Prostate gland (tissue), 2 donors: ENCODE results near the gene SMCR8. TPM values are rescaled to one million over a fixed set of nuclear protein-coding genes. Genes with fewer than 3 reads are reported as not detected.

Source experiments
- DNase-seq: peaks from one replicate; pipeline ENCODE4 v3.0.0-alpha.2; 2019; ENCODE audit warnings: low spot score
- H3K27ac ChIP-seq, 2 donors: fragments of 200-600 bp; sonication (generic); 2 replicates each; pipeline ENCODE4 v1.5.1; 2017 to 2019
- H3K27me3 ChIP-seq: fragments of 200-600 bp; sonication (generic); replicated peaks from 2 replicates; pipeline ENCODE4 v1.5.1; 2019; ENCODE audit not compliant: insufficient read depth
- H3K36me3 ChIP-seq, 2 donors: fragments of 200-600 bp; sonication (generic); 1 replicate in 1 of 2; 2 replicates in 1 of 2; pipeline versions ENCODE4 v1.5.1 to v1.8.1; 2017 to 2019
- H3K4me1 ChIP-seq: fragments of 200-600 bp; sonication (generic); replicated peaks from 2 replicates; pipeline ENCODE4 v1.5.1; 2019
- H3K4me3 ChIP-seq, 2 donors: fragments of 200-600 bp; sonication (generic); 2 replicates each; pipeline ENCODE4 v1.5.1; 2017 to 2019
- H3K9me3 ChIP-seq: fragments of 200-600 bp; sonication (generic); 2 replicates; pipeline ENCODE4 v1.5.1; 2017
- CTCF ChIP-seq, 4 experiments: fragments of 200-600 bp in 2 of 4; fragments of 450-650 bp in 2 of 4; sonication (generic) in 2 of 4; IDR thresholded peaks; 1 replicate in 3 of 4; 2 replicates in 1 of 4; pipeline ENCODE4 v1.5.1; 2016 to 2019; ENCODE audit warnings: antibody characterized with exemption in 4 of 4, mild to moderate bottlenecking in 2 of 4, moderate library complexity in 2 of 4
- POLR2A ChIP-seq: fragments of 450-650 bp; IDR thresholded peaks from one replicate; pipeline ENCODE4 v1.6.1; 2016; ENCODE audit warnings: antibody characterized with exemption, mild to moderate bottlenecking
- POLR2AphosphoS5 ChIP-seq: sonication (generic); formaldehyde crosslinking; IDR thresholded peaks from one replicate; pipeline ENCODE4 v1.6.1; 2017; ENCODE audit warnings: antibody characterized with exemption
- WGBS: methylation state at CpG from one replicate; pipeline ENCODE4 v1.1.5; 2018; 5-methylcytosine and 5-hydroxymethylcytosine counted together
- intact Hi-C: fragments of 100-400 bp; cut with DNase I; formaldehyde crosslinking; loops from one replicate; pipeline ENCODE4 v1.14.2; 2022
- microRNA-seq: library from miRNA; unstranded; fragments of <30 nt; microRNA quantifications from one replicate; pipeline ENCODE4, GENCODE V29; 2016
- total RNA-seq, 2 donors: library from RNA; depleted of rRNA; stranded (reverse); fragments of >200 nt; gene quantifications; one replicate each; pipeline ENCODE4 v1.1.0, GENCODE V29; 2016

SMCR8 gene
- total RNA-seq, 2 donors from 2014 or later: 19.0 to 25.3 TPM

- 90% methylated on average over 7 of the region's 7 CpGs for WGBS
- Histone ChIP-seq H3K4me3 (no peak overlapping the region), H3K27ac (no peak overlapping the region), H3K27me3 (no peaks in the 10 kb centered on the region), H3K4me1 (no peaks in the 10 kb centered on the region), H3K36me3 (no peaks in the 10 kb centered on the region), H3K9me3 (no peaks in the 10 kb centered on the region)
- intact Hi-C loops: no loop called here
- no peak for TF ChIP-seq POLR2AphosphoS5
- no peak for TF ChIP-seq POLR2A
- no peak for TF ChIP-seq CTCF (IDR thresholded peaks at IDR 0.05)
- no peak for DNase-seq
Observed at GRCh38 chr17:18374216-18374615, 59.1 kb downstream of the SMCR8 start.

Small RNA genes lying within 50 kb of the gene (microRNA-seq; reads per million reads assigned to microRNA genes)
- gene MIR6778: not detected

Other genes starting within 250 kb of the SMCR8 start
- gene DRG2, start 227.3 kb upstream of the SMCR8 start, total RNA-seq: 10 to 100 TPM; 44.1 to 56.9 TPM
- gene MYO15A, start 206.5 kb upstream of the SMCR8 start, total RNA-seq: 1 to 10 TPM in 1 of 2 donors, under 1 TPM in 1; 0.32 to 8.3 TPM
- 100 to 1,000 TPM; 132 to 230 TPM for gene ALKBH5, start 131.5 kb upstream of the SMCR8 start, total RNA-seq
- 10 to 100 TPM; 17.7 to 33.5 TPM for gene LLGL1, start 89.7 kb upstream of the SMCR8 start, total RNA-seq
- 100 to 1,000 TPM; 280 to 347 TPM for gene FLII, start 56.6 kb upstream of the SMCR8 start, total RNA-seq
- gene MIEF2, start 54.6 kb upstream of the SMCR8 start, total RNA-seq: 10 to 100 TPM; 22.3 to 28.7 TPM
- gene TOP3A, start 299 bp upstream of the SMCR8 start, total RNA-seq: 10 to 100 TPM; 18.4 to 37.1 TPM
- 10 to 100 TPM; 31.6 to 43.0 TPM for gene SHMT1, start 48.3 kb downstream of the SMCR8 start, total RNA-seq
- gene EVPLL, start 62.5 kb downstream of the SMCR8 start, total RNA-seq: 1 to 10 TPM; 1.6 to 1.7 TPM
- gene LGALS9C, start 161.5 kb downstream of the SMCR8 start, total RNA-seq: under 1 TPM in 1 of 2 donors, not detected in 1; 0.18 TPM